ENCODE measurements around the gene KLHDC7B.

The KLHDC7B gene

GRCh38 chr22:50600538-50600937, 54.8 kb downstream of the KLHDC7B start, which contains the start of gene MAPK8IP2:
Gene MAPK8IP2, plus strand, starts transcription at chr22:50600793. Its CDS starts 26 bp downstream, at chr22:50600819.
- no peak for DNase-seq
